ENCODE measurements around the gene UMPS.

Gene UMPS

GRCh38 chr3:124762661-124763011, 32.4 kb downstream of the UMPS start:
- DNase-seq (ENCODE audit: low read depth), result no peak
- TF ChIP-seq CTCF (IDR thresholded peaks at IDR 0.05; ENCODE audit: low read depth, low read length, missing control alignments), result no peak

GRCh38 chr3:124763206-124763605, 33.0 kb downstream of the UMPS start:
- no peak for DNase-seq (ENCODE audit: low read depth)
- no peak for TF ChIP-seq CTCF (IDR thresholded peaks at IDR 0.05; ENCODE audit: low read depth, low read length, missing control alignments)
- no peak overlapping the region for H3K4me3 ChIP-seq (ENCODE audit: low read depth, low read length)

More at GRCh38 chr3:124762661-124763011, 32.4 kb downstream of the UMPS start:
- no peak overlapping the region for H3K4me3 ChIP-seq (ENCODE audit: low read depth, low read length)

GRCh38 chr3:124763644-124764358, 33.5 kb downstream of the UMPS start:
- no peak for DNase-seq (ENCODE audit: low read depth)
- no peak overlapping the region for H3K4me3 ChIP-seq (ENCODE audit: low read depth, low read length)
- no peak for TF ChIP-seq CTCF (IDR thresholded peaks at IDR 0.05; ENCODE audit: low read depth, low read length, missing control alignments)

- TF ChIP-seq CTCF (IDR thresholded peaks at IDR 0.05; ENCODE audit: low read depth, low read length, missing control alignments), result no peak
- no peak overlapping the region for H3K4me3 ChIP-seq (ENCODE audit: low read depth, low read length)
- DNase-seq (ENCODE audit: low read depth), result no peak
These were observed 34.5 kb downstream of the UMPS start for GRCh38 chr3:124764746-124765145.

GRCh38 chr3:124765197-124765840, 35.1 kb downstream of the UMPS start:
- no peak for TF ChIP-seq CTCF (IDR thresholded peaks at IDR 0.05; ENCODE audit: low read depth, low read length, missing control alignments)
- DNase-seq (ENCODE audit: low read depth), result no peak
- no peak overlapping the region for H3K4me3 ChIP-seq (ENCODE audit: low read depth, low read length)

- H3K4me3 ChIP-seq (ENCODE audit: low read depth, low read length), result no peak overlapping the region
- TF ChIP-seq CTCF (IDR thresholded peaks at IDR 0.05; ENCODE audit: low read depth, low read length, missing control alignments), result no peak
- DNase-seq (ENCODE audit: low read depth), result no peak
These were observed 36.2 kb downstream of the UMPS start for GRCh38 chr3:124766113-124767095.
